GM18526 (cell line): Measurements from ENCODE around the gene DES.

ENCODE experiments used
- POLR2A ChIP-seq: IDR thresholded peaks from 3 replicates; pipeline ENCODE4 v1.6.1; 2011; ENCODE audit not compliant: insufficient read length; ENCODE audit errors: extremely low read depth

Gene DES

GRCh38 chr2:219392754-219393153 lies 25.4 kb upstream of the DES start:
- no peak for TF ChIP-seq POLR2A

DNA sequence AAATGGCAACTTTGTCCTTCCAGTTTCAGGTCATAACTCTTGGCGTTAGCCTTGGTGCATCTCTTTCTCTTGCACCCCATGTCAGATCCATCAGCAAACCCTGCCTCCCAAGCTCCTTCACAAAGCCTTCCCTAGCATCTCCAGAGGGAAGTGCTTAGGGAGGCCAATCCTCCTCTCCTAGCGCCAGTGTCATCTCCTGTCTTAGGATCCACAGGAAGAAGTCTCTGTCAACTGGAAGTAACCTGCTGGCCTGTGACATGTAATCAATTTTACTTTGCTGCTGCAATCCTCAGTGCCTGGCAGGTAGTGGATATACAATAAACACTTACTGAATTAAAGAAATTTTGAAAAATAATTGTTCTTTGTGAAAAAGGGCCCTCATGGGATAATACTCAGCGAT lies 22.6 kb upstream of the DES start:
- TF ChIP-seq POLR2A = no peak

GRCh38 chr2:219396863-219397457 lies 21.2 kb upstream of the DES start:
- no peak for TF ChIP-seq POLR2A

DNA sequence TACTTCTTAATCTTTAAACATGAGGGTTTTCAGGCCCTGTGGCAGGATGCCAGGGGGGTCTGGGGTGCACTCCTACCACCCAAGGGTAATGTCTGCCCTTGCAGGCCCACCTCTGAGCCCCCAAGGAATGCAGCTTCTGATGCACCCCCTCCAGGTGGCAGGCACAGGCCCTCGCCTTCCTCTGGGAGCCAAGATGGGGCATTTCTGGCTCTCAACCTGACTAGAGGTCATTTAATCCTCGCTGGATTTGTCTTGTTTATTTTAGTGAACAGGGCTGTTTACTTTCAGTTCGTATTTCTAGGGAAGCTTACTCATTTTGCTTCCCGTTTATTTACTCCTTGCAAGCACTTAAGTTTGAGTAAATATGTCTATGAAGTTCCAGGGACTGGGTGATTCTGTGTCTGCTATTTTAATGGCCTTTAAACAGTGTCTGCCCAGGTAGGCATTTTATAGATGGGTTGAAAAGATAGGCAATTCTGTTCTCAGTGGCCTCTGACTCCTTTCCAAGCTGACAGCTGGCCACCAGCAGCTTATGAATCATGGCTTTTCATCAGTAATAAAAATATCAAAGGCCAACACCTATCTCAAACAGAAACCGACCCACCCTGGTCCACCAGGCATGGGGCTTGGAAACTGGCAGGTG lies 19.3 kb upstream of the DES start:
- TF ChIP-seq POLR2A = no peak

DNA sequence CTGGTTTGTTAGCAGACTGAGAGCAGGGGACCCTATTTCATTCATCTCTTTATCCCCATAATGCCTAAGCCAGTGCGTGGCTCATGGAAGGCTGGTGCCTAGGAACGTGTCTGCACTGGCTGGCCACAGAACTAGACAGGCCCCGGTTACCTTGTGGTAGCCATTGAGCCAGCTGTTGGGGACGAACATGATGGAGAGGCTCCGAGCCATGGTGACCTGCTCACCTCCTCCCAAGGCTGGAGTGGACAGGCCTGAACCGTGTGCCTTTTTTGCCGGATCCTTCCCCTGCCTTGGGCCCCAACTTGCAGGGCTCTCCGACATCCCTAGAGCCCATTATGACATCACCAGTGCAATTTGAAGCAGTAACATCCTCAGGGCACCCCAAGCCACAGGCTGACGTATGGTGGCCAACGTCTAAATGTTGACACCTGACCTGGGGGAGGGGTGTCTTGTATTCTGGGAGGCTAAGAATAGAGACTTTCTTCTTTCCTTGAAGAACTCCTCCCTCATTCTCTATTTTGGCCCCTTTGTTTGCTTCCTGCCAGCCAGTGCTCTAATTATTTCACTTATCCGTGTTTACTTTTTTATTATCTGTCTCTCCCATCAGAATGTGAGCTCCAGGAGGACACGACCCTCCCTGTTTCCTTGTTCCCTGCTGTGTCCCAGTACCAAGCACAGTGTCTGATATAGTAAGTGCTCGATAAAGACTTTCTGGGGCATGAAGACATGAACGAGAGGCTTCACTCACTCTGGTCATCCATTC lies 18.3 kb upstream of the DES start:
- no peak for TF ChIP-seq POLR2A

- no peak for TF ChIP-seq POLR2A
These were observed 17.6 kb upstream of the DES start for GRCh38 chr2:219400562-219400961.

GRCh38 chr2:219401606-219402005 lies 16.6 kb upstream of the DES start:
- no peak for TF ChIP-seq POLR2A

GRCh38 chr2:219402665-219403515 lies 15.3 kb upstream of the DES start:
- TF ChIP-seq POLR2A = no peak

GRCh38 chr2:219403861-219404260 lies 14.3 kb upstream of the DES start:
- TF ChIP-seq POLR2A = no peak

- no peak for TF ChIP-seq POLR2A
These were observed 13.8 kb upstream of the DES start for GRCh38 chr2:219404291-219404910.

DNA sequence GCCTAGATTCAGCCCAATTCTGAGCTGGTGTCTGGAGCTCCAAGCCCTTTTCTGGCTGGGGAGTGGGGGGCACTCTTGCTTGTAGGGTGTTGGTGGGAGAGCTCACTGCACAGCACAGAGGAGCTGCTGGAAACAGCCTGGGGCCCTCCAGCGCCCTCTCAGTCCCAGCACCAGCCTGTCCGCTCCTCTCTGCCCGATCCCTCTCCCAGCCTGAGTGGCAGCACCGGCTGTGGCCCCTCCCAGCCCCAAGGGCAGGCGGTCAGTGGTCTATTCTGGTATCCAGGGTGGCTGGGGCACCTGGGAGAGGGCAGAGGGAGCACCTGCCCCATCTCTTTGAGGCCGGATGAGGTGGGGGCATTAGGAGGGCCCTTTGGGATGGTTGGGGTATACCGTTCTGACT lies 13.2 kb upstream of the DES start:
- TF ChIP-seq POLR2A = no peak

DNA sequence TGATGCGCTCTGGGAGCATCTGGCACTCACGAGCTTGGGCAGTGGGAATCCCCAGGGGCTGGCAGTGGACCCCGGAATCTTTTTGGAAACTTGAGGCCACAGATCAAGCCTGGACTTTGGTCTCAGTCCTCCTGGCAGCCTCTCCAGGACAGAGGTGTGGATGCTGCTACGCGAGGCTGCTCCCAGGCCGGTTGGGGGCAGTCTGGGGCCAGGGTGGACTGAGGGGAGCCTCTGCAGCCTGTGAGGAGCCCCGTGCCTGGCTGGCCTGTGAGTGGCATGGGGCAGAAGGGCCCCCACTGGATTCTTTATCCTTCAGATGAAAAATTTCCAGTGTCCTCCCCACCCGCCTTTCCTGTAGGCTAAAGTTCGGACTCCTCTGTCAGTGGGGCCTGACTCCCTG lies 12.7 kb upstream of the DES start:
- no peak for TF ChIP-seq POLR2A

GRCh38 chr2:219405958-219406860 lies 12.0 kb upstream of the DES start:
- TF ChIP-seq POLR2A = no peak

GRCh38 chr2:219406861-219407230 lies 11.3 kb upstream of the DES start:
- TF ChIP-seq POLR2A = no peak

- no peak for TF ChIP-seq POLR2A
These were observed 10.0 kb upstream of the DES start for GRCh38 chr2:219408204-219408603.

GRCh38 chr2:219408631-219409030 lies 9.5 kb upstream of the DES start:
- no peak for TF ChIP-seq POLR2A
